Measurements from ENCODE around the gene AEN. TPM values are rescaled to one million over a fixed set of nuclear protein-coding genes. Genes with fewer than 3 reads are reported as not detected.

AEN gene
- total RNA-seq, 1 donor from 2014 or later = 18.4 TPM

- intact Hi-C loops (cut with DNase I) = no loop called here
- H3K4me3 ChIP-seq = no peak overlapping the region
- H3K4me1 ChIP-seq = peaks cover 14% of the 10 kb centered on the region
- TF ChIP-seq POLR2A (IDR thresholded peaks at IDR 0.05) = no peak
- no peak for TF ChIP-seq CTCF (IDR thresholded peaks at IDR 0.05)
- TF ChIP-seq POLR2AphosphoS5 (IDR thresholded peaks at IDR 0.05; ENCODE audit: insufficient read depth in 1 of 2, low read depth in 1 of 2) = no peak
- no peak overlapping the region for H3K27ac ChIP-seq
- H3K27me3 ChIP-seq = no peaks in the 10 kb centered on the region
- DNase-seq (ENCODE audit: extremely low spot score in 2 of 2) = peak; percentile 65 to 81
- no peaks in the 10 kb centered on the region for H3K36me3 ChIP-seq
- H3K9me3 ChIP-seq = no peaks in the 10 kb centered on the region
These were observed 31.5 kb downstream of the AEN start for GRCh38 chr15:88652456-88653199.

GRCh38 chr15:88653200-88654064 lies 32.3 kb downstream of the AEN start:
- Histone ChIP-seq H3K9me3 (no peaks in the 10 kb centered on the region), H3K27ac (no peak overlapping the region), H3K4me3 (no peak overlapping the region), H3K4me1 (peaks cover 11% of the 10 kb centered on the region), H3K36me3 (no peaks in the 10 kb centered on the region), H3K27me3 (no peaks in the 10 kb centered on the region)
- intact Hi-C loops (cut with DNase I) = no loop called here
- peak in 1 of 2 donors; percentile 81 for DNase-seq (ENCODE audit: extremely low spot score in 2 of 2)
- TF ChIP-seq CTCF (IDR thresholded peaks at IDR 0.05) = no peak
- TF ChIP-seq POLR2AphosphoS5 (IDR thresholded peaks at IDR 0.05; ENCODE audit: insufficient read depth in 1 of 2, low read depth in 1 of 2) = no peak
- no peak for TF ChIP-seq POLR2A (IDR thresholded peaks at IDR 0.05)

GRCh38 chr15:88654430-88655102 lies 33.4 kb downstream of the AEN start:
- H3K4me3 ChIP-seq = no peak overlapping the region
- H3K27me3 ChIP-seq = no peaks in the 10 kb centered on the region
- H3K9me3 ChIP-seq = no peaks in the 10 kb centered on the region
- H3K27ac ChIP-seq = no peak overlapping the region
- DNase-seq (ENCODE audit: extremely low spot score in 2 of 2) = peak in 1 of 2 donors; percentile 81
- no peaks in the 10 kb centered on the region for H3K36me3 ChIP-seq
- intact Hi-C loops (cut with DNase I) = loop anchor here (5.0 kb wide), 1 partner anchor 178 kb away; no protein-coding TSS in a partner anchor
- H3K4me1 ChIP-seq = peaks cover 4% of the 10 kb centered on the region
- TF ChIP-seq CTCF (IDR thresholded peaks at IDR 0.05) (no peak), POLR2AphosphoS5 (IDR thresholded peaks at IDR 0.05; ENCODE audit: insufficient read depth in 1 of 2, low read depth in 1 of 2) (no peak), POLR2A (IDR thresholded peaks at IDR 0.05) (no peak)

GRCh38 chr15:88655103-88655553 lies 34.0 kb downstream of the AEN start:
- H3K4me1 ChIP-seq = peaks cover 9% of the 10 kb centered on the region
- peak in 1 of 2 donors; percentile 85 for DNase-seq (ENCODE audit: extremely low spot score in 2 of 2)
- H3K4me3 ChIP-seq = no peak overlapping the region
- no peaks in the 10 kb centered on the region for H3K27me3 ChIP-seq
- H3K36me3 ChIP-seq = no peaks in the 10 kb centered on the region
- no peak for TF ChIP-seq CTCF (IDR thresholded peaks at IDR 0.05)
- TF ChIP-seq POLR2AphosphoS5 (IDR thresholded peaks at IDR 0.05; ENCODE audit: insufficient read depth in 1 of 2, low read depth in 1 of 2) = no peak
- no peak for TF ChIP-seq POLR2A (IDR thresholded peaks at IDR 0.05)
- no peaks in the 10 kb centered on the region for H3K9me3 ChIP-seq
- no peak overlapping the region for H3K27ac ChIP-seq
- intact Hi-C loops (cut with DNase I) = loop anchor here (5.0 kb wide), 1 partner anchor 177 kb away; no protein-coding TSS in a partner anchor
